ENCODE results near the gene TSPAN6. TPM values are rescaled to one million over a fixed set of nuclear protein-coding genes. Genes with fewer than 3 reads are reported as not detected.

Gene TSPAN6
- total and polyA plus RNA-seq, 10 of the 15 experiments (the other 5 are each of a cell fraction or from before 2014, with no cell fraction given), result 0.04 to 0.23 (median 0.08) TPM; not detected in 5

DNA sequence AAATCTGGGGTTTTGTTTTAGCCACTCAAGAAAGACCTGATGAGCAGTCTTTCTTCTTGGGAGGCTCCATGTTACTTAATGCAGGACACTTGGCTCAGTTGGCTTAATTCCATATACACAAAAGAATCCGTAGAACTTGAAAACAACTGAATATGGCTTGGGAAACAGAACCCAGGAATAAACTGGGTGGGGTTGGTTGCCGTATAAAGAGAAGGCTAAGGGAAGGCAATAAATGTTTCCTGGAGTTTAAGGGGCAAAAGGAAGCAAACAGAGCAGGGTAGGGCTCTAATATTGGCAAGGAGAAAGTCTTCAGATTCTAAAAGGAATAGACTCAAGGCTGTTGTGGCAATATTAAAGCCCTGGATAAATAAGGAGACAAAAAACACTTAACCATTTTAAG lies 43.5 kb downstream of the TSPAN6 start (continued):
- TF ChIP-seq E2F4 (IDR thresholded peaks at IDR 0.05; ENCODE audit: low read depth, low read length) (no peak), SMC3 (IDR thresholded peaks at IDR 0.05; ENCODE audit: borderline replicate concordance, low read length) (no peak), ZBTB40 (IDR thresholded peaks at IDR 0.05; ENCODE audit: borderline replicate concordance) (no peak), CHD4 (IDR thresholded peaks at IDR 0.05) (no peak), IRF3 (IDR thresholded peaks at IDR 0.05) (no peak), SIN3A (IDR thresholded peaks at IDR 0.05; ENCODE audit: low read depth, low read length) (no peak), EP300 (IDR thresholded peaks at IDR 0.05; ENCODE audit: borderline replicate concordance in 1 of 2, control insufficient read depth in 1 of 2, low read depth in 2 of 2, low read length in 2 of 2) (no peak)
- TF ChIP-seq, protein P1, sequence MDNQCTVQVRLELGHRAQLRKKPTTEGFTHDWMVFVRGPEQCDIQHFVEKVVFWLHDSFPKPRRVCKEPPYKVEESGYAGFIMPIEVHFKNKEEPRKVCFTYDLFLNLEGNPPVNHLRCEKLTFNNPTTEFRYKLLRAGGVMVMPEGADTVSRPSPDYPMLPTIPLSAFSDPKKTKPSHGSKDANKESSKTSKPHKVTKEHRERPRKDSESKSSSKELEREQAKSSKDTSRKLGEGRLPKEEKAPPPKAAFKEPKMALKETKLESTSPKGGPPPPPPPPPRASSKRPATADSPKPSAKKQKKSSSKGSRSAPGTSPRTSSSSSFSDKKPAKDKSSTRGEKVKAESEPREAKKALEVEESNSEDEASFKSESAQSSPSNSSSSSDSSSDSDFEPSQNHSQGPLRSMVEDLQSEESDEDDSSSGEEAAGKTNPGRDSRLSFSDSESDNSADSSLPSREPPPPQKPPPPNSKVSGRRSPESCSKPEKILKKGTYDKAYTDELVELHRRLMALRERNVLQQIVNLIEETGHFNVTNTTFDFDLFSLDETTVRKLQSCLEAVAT (IDR thresholded peaks at IDR 0.05), result no peak
